ENCODE results near the gene CLSTN3.

DNA sequence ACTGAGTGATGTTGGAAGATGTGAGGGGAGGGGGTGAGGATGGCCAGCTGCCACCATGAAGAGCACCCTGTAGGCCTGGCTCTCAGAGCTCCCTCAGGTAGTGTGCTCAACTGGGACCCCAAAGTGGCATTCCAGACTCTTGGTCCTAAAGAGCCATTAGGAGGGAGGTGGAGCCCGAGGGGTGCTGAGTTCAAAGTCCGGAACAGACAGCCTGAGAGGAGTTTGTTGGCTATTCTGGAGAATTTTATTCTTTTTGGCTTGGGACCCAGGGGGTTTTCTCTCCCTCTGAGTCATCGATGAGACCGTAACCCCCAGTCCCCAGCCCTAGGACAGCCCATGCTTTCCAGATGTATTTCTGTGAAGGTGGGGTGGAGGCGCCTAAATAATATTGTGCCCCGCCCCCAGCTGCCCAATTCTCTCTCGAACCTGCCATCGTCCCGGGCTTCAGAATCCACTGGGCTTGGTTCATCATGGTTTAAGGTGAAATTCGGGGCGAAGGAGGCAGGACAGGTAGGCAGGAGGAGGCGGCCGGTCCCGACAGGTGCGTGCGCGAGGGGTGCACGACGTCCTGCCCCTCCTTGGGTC, 792 bp upstream of the CLSTN3 start:
- TF ChIP-seq, protein P1, sequence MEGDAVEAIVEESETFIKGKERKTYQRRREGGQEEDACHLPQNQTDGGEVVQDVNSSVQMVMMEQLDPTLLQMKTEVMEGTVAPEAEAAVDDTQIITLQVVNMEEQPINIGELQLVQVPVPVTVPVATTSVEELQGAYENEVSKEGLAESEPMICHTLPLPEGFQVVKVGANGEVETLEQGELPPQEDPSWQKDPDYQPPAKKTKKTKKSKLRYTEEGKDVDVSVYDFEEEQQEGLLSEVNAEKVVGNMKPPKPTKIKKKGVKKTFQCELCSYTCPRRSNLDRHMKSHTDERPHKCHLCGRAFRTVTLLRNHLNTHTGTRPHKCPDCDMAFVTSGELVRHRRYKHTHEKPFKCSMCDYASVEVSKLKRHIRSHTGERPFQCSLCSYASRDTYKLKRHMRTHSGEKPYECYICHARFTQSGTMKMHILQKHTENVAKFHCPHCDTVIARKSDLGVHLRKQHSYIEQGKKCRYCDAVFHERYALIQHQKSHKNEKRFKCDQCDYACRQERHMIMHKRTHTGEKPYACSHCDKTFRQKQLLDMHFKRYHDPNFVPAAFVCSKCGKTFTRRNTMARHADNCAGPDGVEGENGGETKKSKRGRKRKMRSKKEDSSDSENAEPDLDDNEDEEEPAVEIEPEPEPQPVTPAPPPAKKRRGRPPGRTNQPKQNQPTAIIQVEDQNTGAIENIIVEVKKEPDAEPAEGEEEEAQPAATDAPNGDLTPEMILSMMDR (IDR thresholded peaks at IDR 0.05), result no peak
- no peak for TF ChIP-seq EZH2 (IDR thresholded peaks at IDR 0.05; ENCODE audit: borderline replicate concordance, insufficient read depth, low read depth, low read length, poor library complexity, severe bottlenecking)
